Measurements from ENCODE around the gene ARMC5. TPM values are rescaled to one million over a fixed set of nuclear protein-coding genes. Genes with fewer than 3 reads are reported as not detected.
A peak's percentile ranks its signal among the peaks of the same experiment; 100 is the strongest.

Gene ARMC5
- total RNA-seq, 1 experiment from 2014 or later = 10.1 TPM

- intact Hi-C loops (cut with micrococcal nuclease) = loop anchor here (5.0 to 10.0 kb wide), 2 partner anchors 244 to 419 kb away; partner anchors contain the start of gene STX4
- H3K4me1 Mint-ChIP-seq (ENCODE audit: insufficient read depth, unreplicated experiment) = peaks cover 21% of the 10 kb centered on the region
- TF ChIP-seq, protein P1, sequence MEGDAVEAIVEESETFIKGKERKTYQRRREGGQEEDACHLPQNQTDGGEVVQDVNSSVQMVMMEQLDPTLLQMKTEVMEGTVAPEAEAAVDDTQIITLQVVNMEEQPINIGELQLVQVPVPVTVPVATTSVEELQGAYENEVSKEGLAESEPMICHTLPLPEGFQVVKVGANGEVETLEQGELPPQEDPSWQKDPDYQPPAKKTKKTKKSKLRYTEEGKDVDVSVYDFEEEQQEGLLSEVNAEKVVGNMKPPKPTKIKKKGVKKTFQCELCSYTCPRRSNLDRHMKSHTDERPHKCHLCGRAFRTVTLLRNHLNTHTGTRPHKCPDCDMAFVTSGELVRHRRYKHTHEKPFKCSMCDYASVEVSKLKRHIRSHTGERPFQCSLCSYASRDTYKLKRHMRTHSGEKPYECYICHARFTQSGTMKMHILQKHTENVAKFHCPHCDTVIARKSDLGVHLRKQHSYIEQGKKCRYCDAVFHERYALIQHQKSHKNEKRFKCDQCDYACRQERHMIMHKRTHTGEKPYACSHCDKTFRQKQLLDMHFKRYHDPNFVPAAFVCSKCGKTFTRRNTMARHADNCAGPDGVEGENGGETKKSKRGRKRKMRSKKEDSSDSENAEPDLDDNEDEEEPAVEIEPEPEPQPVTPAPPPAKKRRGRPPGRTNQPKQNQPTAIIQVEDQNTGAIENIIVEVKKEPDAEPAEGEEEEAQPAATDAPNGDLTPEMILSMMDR (IDR thresholded peaks at IDR 0.05; ENCODE audit: unreplicated experiment) = no peak
- ChIA-PET CTCF (interaction anchor here (0.6 to 2.9 kb wide), 23 partner anchors 8 to 465 kb away, joined by 3 to 26 read pairs (median 4); partner anchors contain the start of gene ZNF843), POLR2A (interaction anchor here (0.7 to 4.8 kb wide), 13 partner anchors 8 to 497 kb away, joined by 3 to 29 read pairs (median 10); partner anchors contain the start of genes ARMC5, FUS, KAT8 and RUSF1)
- no peak for DNase-seq (ENCODE audit: unreplicated experiment)
- BruUV-seq (replicated peaks) = no TSS peak
- H3K4me3 Mint-ChIP-seq (ENCODE audit: unreplicated experiment) = no peak overlapping the region
- H3K9me3 Mint-ChIP-seq (ENCODE audit: unreplicated experiment) = no peaks in the 10 kb centered on the region
- no peaks in the 10 kb centered on the region for H3K36me3 Mint-ChIP-seq (ENCODE audit: insufficient read depth, unreplicated experiment)
- H3K27ac Mint-ChIP-seq (ENCODE audit: low read depth, unreplicated experiment) = peak overlapping the region; percentile 94
- no peaks in the 10 kb centered on the region for H3K27me3 Mint-ChIP-seq (ENCODE audit: insufficient read depth, unreplicated experiment)
Observed at GRCh38 chr16:31451201-31451600, 8.1 kb upstream of the ARMC5 start.

DNA sequence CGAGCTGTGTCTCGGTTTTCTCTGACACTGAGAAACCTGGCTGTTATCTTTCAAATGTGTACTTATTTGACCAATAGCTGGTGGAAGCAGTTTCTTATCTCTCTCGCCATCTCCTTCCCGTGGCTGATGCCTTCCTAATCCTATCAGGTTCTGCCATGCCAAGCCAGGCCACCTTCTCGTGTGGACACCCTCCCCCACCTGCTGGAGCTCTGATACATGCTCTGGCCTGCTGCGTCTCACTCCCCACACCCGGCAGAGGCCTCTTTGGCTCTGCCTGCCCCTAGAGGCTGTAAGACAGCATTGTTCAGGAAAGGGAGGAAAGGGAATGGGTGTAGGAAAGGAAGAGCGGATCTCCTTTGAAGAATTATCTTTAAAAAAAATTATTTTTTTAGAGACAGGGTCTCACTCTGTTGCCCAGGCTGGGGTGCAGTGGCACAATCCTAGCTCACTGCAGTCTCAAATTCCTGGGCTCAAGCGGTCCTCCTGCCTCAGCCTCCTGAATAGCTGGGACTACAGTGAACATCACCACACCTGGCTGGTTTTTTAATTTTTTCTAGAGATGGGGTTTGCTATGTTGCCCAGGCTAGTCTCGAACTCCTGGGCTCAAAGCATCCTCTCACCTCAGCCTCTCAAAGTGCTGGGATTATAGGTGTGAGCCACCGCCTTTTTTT lies 7.5 kb upstream of the ARMC5 start:
- ChIA-PET POLR2A (interaction anchor here (0.6 to 4.8 kb wide), 20 partner anchors 8 to 637 kb away, joined by 3 to 29 read pairs (median 6); partner anchors contain the start of genes ARMC5, FUS, KAT8 and RUSF1), CTCF (interaction anchor here (0.6 to 2.9 kb wide), 30 partner anchors 8 to 466 kb away, joined by 3 to 26 read pairs (median 4); partner anchors contain the start of gene ZNF843)
- Mint-ChIP-seq H3K9me3 (ENCODE audit: unreplicated experiment) (no peaks in the 10 kb centered on the region), H3K36me3 (ENCODE audit: insufficient read depth, unreplicated experiment) (peaks cover 4% of the 10 kb centered on the region), H3K4me1 (ENCODE audit: insufficient read depth, unreplicated experiment) (peaks cover 21% of the 10 kb centered on the region), H3K4me3 (ENCODE audit: unreplicated experiment) (peak overlapping the region; percentile 12), H3K27ac (ENCODE audit: low read depth, unreplicated experiment) (peak overlapping the region; percentile 94), H3K27me3 (ENCODE audit: insufficient read depth, unreplicated experiment) (no peaks in the 10 kb centered on the region)
- peak; percentile 77 for DNase-seq (ENCODE audit: unreplicated experiment)
- no TSS peak for BruUV-seq (replicated peaks)
- intact Hi-C loops (cut with micrococcal nuclease) = loop anchor here (2.0 to 10.0 kb wide), 3 partner anchors 243 to 421 kb away; partner anchors contain the start of genes STX4 and ZNF267
- TF ChIP-seq, protein P1 (IDR thresholded peaks at IDR 0.05; ENCODE audit: unreplicated experiment) = peak; percentile 48

DNA sequence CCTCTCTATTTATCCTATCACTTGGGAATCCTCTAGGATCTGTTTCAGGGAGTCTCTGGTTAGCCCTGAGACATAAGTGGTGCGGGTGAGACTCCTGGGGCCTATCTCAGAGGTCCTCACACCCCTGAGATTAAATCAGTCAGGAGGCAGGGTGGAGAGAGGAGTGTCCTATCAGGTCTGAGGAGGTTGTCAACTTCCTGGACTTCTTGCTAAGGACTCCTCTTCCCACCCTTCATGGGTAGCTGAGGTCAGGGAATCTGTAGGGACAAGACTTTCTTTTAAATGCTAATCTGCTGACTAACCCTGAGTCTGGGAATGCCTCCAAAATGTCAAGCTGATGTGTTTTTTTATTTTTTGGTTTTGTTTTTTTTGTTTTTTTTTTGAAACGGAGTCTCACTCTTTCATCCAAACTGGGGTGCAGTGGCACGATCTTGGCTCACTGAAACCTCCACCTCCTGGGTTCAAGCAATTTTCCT lies 6.6 kb upstream of the ARMC5 start:
- peak overlapping the region; percentile 94 for H3K27ac Mint-ChIP-seq (ENCODE audit: low read depth, unreplicated experiment)
- H3K9me3 Mint-ChIP-seq (ENCODE audit: unreplicated experiment) = no peaks in the 10 kb centered on the region
- peak; percentile 90 for DNase-seq (ENCODE audit: unreplicated experiment)
- ChIA-PET CTCF (interaction anchor here (0.6 to 2.9 kb wide), 17 partner anchors 8 to 510 kb away, joined by 3 to 26 read pairs (median 4); partner anchors contain the start of gene ZNF843), POLR2A (interaction anchor here (0.8 to 4.8 kb wide), 21 partner anchors 8 to 638 kb away, joined by 3 to 29 read pairs (median 7); partner anchors contain the start of genes ARMC5, FUS, KAT8 and RUSF1)
- peaks cover 21% of the 10 kb centered on the region for H3K4me1 Mint-ChIP-seq (ENCODE audit: insufficient read depth, unreplicated experiment)
- intact Hi-C loops (cut with micrococcal nuclease) = loop anchor here (2.0 to 10.0 kb wide), 3 partner anchors 242 to 420 kb away; partner anchors contain the start of genes STX4 and ZNF267
- H3K4me3 Mint-ChIP-seq (ENCODE audit: unreplicated experiment) = peak overlapping the region; percentile 37
- no TSS peak for BruUV-seq (replicated peaks)
- no peaks in the 10 kb centered on the region for H3K27me3 Mint-ChIP-seq (ENCODE audit: insufficient read depth, unreplicated experiment)
- TF ChIP-seq, protein P1 (IDR thresholded peaks at IDR 0.05; ENCODE audit: unreplicated experiment) = no peak
- H3K36me3 Mint-ChIP-seq (ENCODE audit: insufficient read depth, unreplicated experiment) = peaks cover 9% of the 10 kb centered on the region
